DND-41 (cell line): ENCODE measurements around the gene CIB2.

Experiments
- ATAC-seq: fragments of 200-7000 bp; cut with Tn5 transposase; 3 replicates; pipeline ENCODE4 v1.9.1; 2021; ENCODE audit warnings: low read depth; ENCODE audit not compliant: insufficient read depth
- DNase-seq: peaks from one replicate; pipeline ENCODE4 v3.0.0-alpha.2; 2020
- H2AFZ ChIP-seq: 2 replicates; pipeline ENCODE4 v1.6.0; 2012; ENCODE audit warnings: low read depth, low read length
- H3K27ac ChIP-seq: 2 replicates; pipeline ENCODE4 v1.5.1; 2012; ENCODE audit warnings: low read length, inconsistent platforms
- H3K27me3 ChIP-seq: fragments of 200-600 bp; sonication (generic); 2 replicates; pipeline ENCODE4 v1.6.0; 2012; ENCODE audit warnings: low read length, mild to moderate bottlenecking, inconsistent platforms; ENCODE audit not compliant: insufficient read depth, poor library complexity
- H3K36me3 ChIP-seq: 2 replicates; pipeline ENCODE4 v1.5.1; 2012; ENCODE audit warnings: low read length, inconsistent platforms; ENCODE audit not compliant: insufficient read depth
- H3K4me1 ChIP-seq: 2 replicates; pipeline ENCODE4 v1.5.1; 2012; ENCODE audit warnings: mild to moderate bottlenecking, low read length; ENCODE audit not compliant: insufficient read depth
- H3K4me2 ChIP-seq: 2 replicates; pipeline ENCODE4 v1.6.0; 2012; ENCODE audit warnings: mild to moderate bottlenecking, moderate library complexity, low read length, inconsistent platforms; ENCODE audit not compliant: insufficient read depth
- H3K4me3 ChIP-seq, 2 experiments: fragments of 200-600 bp in 1 of 2; shearing (Covaris generic) in 1 of 2; 2 replicates each; pipeline ENCODE4 v1.5.1; 2012 to 2016; ENCODE audit warnings: inconsistent platforms in 2 of 2, low read length in 2 of 2, mild to moderate bottlenecking in 2 of 2, low read depth in 1 of 2, moderate library complexity in 1 of 2
- H3K79me2 ChIP-seq: 2 replicates; pipeline ENCODE4 v1.6.0; 2012; ENCODE audit warnings: low read length, inconsistent platforms; ENCODE audit not compliant: insufficient read depth
- H3K9ac ChIP-seq: 2 replicates; pipeline ENCODE4 v1.6.0; 2012; ENCODE audit warnings: low read depth, mild to moderate bottlenecking, inconsistent platforms, low read length, moderate library complexity
- H3K9me3 ChIP-seq: 2 replicates; pipeline ENCODE4 v1.5.1; 2012; ENCODE audit warnings: low read length, moderate library complexity, mild to moderate bottlenecking, inconsistent platforms; ENCODE audit not compliant: insufficient read depth, severe bottlenecking
- H4K20me1 ChIP-seq: 2 replicates; pipeline ENCODE4 v1.6.0; 2012; ENCODE audit warnings: low read length; ENCODE audit not compliant: insufficient read depth
- EZH2 ChIP-seq: IDR thresholded peaks from 3 replicates; pipeline ENCODE4 v1.6.1; 2012; ENCODE audit warnings: borderline replicate concordance, low read depth, mild to moderate bottlenecking, moderate library complexity, low read length, inconsistent platforms; ENCODE audit not compliant: severe bottlenecking
- TF ChIP-seq, protein P1 (sequence below): IDR thresholded peaks from 2 replicates; pipeline ENCODE4 v1.5.1; 2012; ENCODE audit warnings: borderline replicate concordance, low read length, moderate library complexity, mild to moderate bottlenecking; ENCODE audit not compliant: poor library complexity, severe bottlenecking; ENCODE audit errors: extremely low read depth

The CIB2 gene

DNA sequence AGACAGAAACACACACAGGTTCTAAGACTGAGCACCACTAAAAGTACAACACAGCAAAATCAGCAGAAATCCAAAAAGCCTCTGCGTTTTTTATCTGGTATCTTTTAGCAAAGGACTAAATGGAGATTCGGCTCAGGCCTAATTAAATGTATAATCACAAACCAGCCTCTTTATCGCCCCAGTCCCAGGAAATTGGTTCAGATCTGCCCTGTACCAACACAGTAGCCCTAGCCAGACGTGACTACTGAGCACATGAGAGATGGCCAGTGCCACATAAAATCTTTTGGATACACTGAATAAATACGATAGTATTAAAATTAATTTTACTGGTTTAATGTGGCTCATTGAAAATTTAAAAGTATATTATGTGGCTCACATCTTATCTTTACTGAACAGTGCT is 73.4 kb downstream of the CIB2 start:
- Histone ChIP-seq H3K9ac (no peak overlapping the region), H3K36me3 (peaks cover 13% of the 10 kb centered on the region), H3K9me3 (no peaks in the 10 kb centered on the region), H3K27me3 (no peaks in the 10 kb centered on the region), H3K79me2 (peaks cover 98% of the 10 kb centered on the region), H3K4me1 (peaks cover 70% of the 10 kb centered on the region), H3K27ac (no peak overlapping the region; the same call in 1 of the 2 replicates), H4K20me1 (peaks cover 28% of the 10 kb centered on the region), H2AFZ (no peak overlapping the region), H3K4me3 (no peak overlapping the region), H3K4me2 (no peak overlapping the region)
- ATAC-seq (no peak), DNase-seq (no peak)
- TF ChIP-seq EZH2, result no peak
- TF ChIP-seq, protein P1, sequence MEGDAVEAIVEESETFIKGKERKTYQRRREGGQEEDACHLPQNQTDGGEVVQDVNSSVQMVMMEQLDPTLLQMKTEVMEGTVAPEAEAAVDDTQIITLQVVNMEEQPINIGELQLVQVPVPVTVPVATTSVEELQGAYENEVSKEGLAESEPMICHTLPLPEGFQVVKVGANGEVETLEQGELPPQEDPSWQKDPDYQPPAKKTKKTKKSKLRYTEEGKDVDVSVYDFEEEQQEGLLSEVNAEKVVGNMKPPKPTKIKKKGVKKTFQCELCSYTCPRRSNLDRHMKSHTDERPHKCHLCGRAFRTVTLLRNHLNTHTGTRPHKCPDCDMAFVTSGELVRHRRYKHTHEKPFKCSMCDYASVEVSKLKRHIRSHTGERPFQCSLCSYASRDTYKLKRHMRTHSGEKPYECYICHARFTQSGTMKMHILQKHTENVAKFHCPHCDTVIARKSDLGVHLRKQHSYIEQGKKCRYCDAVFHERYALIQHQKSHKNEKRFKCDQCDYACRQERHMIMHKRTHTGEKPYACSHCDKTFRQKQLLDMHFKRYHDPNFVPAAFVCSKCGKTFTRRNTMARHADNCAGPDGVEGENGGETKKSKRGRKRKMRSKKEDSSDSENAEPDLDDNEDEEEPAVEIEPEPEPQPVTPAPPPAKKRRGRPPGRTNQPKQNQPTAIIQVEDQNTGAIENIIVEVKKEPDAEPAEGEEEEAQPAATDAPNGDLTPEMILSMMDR, result no peak

DNA sequence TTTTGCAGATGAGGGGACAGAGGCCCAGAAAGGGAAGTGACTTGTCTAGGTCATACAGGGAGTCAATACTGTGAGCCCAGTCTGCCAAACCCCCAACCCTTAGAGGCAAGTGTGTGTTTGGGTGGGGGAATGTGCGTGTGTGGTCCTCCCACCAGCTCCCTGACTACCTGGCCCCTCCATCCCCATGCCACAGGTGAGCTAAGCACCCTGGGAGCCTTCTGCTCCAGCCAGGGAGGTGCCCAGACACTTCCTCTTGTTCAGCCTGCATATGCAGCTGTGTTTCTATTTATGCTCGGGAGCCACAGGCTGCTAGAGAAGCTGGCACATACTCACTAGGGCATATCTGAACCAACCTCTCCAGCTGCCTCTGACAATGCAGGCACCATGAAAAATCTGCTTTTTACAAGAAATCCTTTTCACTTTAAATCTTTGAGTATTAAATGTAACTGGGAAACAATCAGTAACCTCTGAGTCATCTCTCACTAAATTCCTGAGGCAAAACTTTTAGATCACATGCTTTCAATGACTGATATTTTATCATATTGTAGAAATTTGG is 74.5 kb downstream of the CIB2 start:
- Histone ChIP-seq H2AFZ (no peak overlapping the region), H3K79me2 (peaks cover 91% of the 10 kb centered on the region), H4K20me1 (peaks cover 28% of the 10 kb centered on the region), H3K27me3 (no peaks in the 10 kb centered on the region), H3K4me2 (no peak overlapping the region), H3K4me1 (peaks cover 70% of the 10 kb centered on the region), H3K27ac (peak overlapping the region; percentile 65), H3K9ac (no peak overlapping the region), H3K36me3 (peaks cover 21% of the 10 kb centered on the region), H3K4me3 (no peak overlapping the region), H3K9me3 (no peaks in the 10 kb centered on the region)
- DNase-seq (peak; percentile 47), ATAC-seq (peak; percentile 72)
- TF ChIP-seq, protein P1, result no peak
- no peak for TF ChIP-seq EZH2

DNA sequence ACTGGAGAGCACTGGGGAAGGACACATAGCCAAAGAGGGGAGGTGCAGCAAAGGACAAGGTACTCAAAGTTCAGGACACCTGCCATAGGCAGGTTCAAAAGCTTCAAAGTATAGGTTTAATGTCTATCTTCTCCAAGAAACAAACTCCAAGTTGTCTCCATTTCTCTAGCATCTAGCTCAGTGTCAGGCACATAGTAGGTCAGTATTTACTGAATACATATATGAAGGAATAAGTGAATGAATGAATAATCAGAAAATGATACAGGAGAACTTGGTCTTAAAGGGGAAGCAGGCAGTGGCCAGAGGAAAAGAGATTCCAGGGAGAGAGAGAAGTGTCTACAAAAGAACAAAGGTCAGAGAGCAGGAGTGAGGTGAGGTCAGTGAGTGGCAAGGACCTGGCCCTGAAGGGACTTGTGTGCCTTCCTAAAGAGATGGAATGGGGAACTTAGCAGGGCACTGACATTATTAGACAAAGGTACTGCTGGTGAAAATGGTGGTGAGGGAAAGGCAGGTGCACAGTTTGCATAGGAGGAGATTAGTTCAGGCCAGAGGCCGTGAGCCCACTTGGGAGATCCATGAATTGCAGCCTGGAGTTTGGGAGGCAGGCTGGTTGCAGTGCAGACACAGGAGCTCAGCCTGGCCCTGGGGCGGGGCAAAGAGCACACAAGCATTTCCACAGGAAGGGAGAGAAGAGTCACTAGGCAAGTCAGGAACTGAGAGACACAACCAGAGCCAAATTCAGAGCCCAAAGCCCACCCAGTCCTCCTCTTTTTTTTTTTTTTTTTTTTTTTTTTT is 75.1 kb downstream of the CIB2 start:
- DNase-seq (no peak), ATAC-seq (0 out of 3 replicates have a peak, but pooled peaks have one; percentile 17)
- no peak overlapping the region; the same call in 1 of the 2 replicates for H3K9ac ChIP-seq

More for the DNA sequence above, 75.1 kb downstream of the CIB2 start:
- Histone ChIP-seq H2AFZ (no peak overlapping the region), H3K4me3 (no peak overlapping the region), H3K4me1 (peaks cover 75% of the 10 kb centered on the region), H3K79me2 (peaks cover 89% of the 10 kb centered on the region), H3K27me3 (no peaks in the 10 kb centered on the region), H3K9me3 (no peaks in the 10 kb centered on the region), H3K4me2 (no peak overlapping the region), H3K27ac (peak overlapping the region; percentile 65), H3K36me3 (peaks cover 21% of the 10 kb centered on the region), H4K20me1 (peaks cover 28% of the 10 kb centered on the region)
- no peak for TF ChIP-seq EZH2
- TF ChIP-seq, protein P1, result no peak
